ENCODE results near the gene KLC1.
"Not testable (repeated sequence)": the region's sequence is repeated elsewhere in the genome, so short reads cannot be mapped to it uniquely, and the experiment has no call there.

Gene KLC1

DNA sequence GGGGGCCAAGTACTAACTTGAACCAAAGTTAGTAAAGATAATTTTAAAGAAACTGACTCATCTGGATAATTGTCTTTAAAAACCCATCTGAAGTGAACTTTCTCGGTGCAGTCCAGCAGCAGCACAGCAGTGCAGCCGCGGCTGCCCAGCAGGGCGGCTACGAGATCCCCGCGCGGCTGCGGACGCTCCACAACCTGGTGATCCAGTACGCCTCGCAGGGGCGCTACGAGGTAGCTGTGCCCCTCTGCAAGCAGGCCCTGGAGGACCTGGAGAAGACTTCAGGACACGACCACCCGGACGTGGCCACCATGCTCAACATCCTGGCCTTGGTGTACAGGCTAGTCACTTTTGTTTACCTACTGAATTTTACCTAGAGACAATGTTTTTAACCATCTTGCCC lies 33.6 kb downstream of the KLC1 start:
- no peak for DNase-seq

DNA sequence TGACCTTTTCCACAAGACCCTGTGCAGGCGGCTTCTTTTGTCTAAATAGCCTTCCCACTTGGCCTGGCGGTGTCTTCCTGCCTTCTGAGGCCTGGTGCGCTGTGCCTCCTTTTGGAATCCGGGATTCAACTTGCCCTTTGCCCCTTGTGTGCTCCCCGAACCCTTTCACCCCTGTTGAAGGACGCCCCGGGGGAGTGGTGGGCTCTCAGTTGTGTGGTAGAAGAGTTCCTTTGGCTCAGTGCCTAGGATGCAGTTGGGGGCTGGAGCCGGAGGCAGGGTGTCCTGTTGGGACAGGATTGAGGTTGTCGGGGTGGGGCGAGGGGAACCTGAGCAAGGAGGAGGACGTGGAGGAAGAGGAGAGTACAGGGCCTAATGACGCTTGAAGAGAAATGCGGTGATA lies 34.5 kb downstream of the KLC1 start:
- no peak for DNase-seq

DNA sequence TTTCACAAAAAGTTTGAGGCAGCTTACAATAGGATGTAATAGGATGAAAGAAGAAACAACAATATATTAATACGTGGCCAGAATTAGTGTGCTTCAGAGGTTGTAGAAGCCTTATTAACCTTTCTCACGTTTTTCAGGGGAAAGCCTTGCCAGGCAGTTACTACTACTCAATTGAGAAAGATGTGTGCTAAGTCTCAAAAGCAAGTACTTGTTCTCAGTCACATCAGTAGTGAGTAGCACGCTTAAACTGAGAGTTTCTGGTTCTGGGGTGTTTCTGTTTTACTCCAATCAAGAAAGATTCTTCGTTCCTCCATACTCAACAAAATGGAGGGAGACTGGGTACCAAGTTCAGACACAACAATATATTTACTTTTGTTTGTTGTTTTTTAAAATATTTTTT lies 38.7 kb downstream of the KLC1 start:
- DNase-seq = no peak

DNA sequence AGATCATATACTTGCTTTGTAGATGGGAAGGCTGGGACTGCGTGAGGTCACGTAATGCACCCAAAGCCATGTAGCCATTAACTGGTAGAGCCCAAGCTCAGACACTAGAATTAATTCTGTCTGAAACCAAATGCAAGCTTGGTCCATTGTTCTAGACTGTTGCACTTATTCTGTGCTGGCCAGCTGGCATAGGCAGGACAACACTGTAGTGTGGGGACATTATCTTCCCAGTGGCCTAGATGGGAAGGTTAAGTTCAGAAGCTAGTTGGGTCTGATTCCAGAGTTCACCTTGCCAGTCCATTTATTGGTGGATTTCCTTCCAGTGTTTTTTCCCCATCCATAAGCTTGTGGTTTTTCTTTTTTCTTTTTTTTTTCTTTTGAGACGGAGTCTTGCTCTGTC lies 39.1 kb downstream of the KLC1 start:
- DNase-seq = no peak

DNA sequence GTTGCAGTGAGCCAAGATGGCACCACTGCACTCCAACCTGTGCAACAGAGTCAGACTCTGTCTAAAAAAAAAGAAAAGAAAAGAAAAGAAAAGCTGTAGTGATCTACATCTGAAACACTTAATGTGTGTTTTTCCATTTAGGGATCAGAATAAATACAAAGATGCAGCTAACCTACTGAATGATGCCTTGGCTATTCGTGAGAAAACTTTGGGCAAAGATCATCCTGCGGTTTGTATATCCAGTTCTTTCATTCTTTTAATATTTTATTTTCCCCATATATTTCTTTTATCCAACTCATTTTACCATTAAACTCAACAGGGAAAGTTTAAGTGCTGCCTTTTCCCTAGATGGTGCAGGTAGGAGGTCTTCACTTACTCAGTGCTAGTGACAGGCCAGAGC lies 40.4 kb downstream of the KLC1 start:
- no peak for DNase-seq

DNA sequence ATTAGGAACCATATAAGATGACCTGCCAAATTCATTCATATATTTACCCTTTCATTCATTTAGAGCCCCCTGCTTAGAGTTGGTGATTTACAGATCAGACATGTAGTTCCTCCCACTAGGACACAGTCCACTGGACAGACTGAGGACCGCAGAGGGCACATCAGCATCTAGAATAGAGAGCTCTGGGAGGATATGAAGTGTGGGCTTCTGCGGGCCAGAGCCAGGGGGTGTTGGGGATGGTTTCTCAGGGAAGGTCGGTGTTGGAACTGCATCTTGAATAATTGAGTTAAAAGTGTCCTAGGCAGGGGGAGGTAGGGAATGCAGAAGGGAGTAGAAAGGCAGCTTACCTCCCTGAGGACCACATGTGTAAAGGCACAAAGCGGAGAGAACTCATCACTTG lies 42.9 kb downstream of the KLC1 start:
- no peak for DNase-seq

DNA sequence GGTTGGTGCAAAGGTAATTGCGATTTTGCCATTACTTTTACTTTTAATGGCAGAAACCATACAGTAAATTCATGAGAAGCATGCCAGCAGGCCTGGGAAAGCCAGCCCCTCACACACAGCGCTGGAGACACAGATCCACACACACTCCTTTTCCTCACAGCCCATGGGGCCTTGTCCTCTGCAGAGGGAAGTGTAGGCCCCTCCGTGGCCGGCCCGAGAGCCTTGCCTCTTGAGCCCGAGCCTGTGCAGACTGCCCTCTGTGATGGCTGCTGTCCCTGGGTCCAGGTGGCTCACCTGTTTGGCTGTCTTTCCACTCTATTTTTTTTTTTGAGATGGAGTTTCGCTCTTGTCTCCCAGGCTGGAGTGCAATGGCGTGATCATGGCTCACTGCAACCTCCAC lies 46.9 kb downstream of the KLC1 start:
- DNase-seq = no peak

DNA sequence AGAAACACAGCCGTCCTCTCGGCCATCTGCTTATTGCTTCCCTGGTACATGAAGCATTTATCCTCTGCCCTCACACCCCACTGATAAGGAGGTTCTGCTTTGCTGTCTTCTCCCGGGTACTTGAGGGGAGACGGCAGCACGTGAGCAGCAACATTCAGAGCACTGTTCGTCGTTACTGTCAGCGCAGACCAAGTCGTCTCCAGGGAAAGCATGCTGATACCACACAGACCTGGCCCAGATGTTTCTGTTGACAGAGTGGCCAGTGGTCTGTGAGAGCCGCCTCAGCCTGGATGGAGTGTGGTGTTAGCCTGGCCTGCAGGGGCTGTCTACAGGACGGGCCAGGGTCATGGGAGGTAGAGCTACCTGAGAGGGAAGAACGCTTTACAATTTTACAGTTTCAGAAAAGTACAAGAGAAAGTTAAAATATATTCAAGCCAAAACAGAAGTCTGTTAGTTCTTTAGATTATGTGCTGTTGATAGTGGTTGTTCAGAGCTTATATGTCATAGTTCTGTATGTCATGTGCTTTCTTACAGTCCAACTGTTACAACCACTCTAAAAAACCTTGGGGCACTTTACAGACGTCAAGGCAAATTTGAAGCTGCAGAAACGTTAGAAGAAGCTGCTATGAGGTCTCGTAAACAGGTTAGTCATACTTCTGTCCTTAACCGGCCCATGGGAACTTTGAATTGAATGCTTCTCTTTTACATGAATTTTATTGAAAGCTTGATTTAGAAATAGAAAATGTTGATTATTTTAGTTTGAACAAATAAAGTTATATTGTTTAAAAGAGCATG lies 48.1 kb downstream of the KLC1 start:
- no peak for DNase-seq

DNA sequence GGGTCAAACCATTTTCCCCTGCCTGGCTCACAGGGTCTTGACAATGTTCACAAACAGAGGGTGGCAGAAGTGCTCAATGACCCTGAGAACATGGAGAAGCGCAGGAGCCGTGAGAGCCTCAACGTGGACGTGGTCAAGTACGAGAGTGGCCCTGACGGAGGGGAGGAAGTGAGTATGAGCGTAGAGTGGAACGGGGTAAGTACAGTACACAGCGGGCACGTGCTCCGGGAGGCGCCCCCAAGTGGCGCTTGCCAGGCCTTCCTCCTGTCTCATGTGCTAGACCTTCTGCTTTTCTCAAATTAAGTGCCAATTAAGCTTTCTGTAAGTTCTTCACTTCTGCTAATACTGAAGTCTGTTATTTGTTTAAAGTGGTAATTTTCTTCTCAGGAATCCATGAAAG lies 50.3 kb downstream of the KLC1 start:
- peak; percentile 39 for DNase-seq

DNA sequence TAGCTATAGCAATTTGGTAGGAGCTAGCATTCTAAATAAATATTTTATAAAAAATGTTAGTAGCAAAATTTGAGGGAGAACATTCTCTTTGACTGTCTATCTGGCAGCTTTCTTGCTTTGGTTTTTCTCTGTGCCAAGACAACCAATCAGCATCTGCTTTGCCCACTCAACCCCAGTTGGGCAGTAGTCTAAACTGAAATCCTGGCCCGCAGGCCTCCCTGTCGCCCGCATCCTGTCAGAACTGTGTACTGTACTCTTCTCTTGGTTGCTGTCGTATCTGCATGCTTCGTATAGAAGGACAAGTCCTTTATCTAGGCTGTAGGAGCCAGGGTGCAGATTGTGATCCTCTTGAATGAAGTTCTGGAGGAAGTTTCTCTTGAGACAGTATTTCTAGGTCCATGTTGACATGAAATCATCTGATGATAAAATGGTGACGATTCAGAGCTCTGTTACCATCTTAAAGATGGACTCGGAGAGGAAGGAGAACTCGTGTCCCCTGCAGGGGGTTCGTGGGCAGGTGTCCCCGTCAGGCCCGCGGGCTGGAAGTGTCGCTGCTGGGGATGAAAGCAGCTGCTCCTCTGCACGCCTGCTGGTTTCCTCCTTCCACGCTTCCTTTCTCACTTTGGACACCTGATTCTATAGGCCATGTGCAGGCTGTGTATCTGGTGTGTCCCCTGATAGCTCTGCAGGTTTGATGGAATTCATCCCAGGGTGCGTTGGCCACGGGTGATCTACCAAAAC lies 51.6 kb downstream of the KLC1 start:
- no peak for DNase-seq

DNA sequence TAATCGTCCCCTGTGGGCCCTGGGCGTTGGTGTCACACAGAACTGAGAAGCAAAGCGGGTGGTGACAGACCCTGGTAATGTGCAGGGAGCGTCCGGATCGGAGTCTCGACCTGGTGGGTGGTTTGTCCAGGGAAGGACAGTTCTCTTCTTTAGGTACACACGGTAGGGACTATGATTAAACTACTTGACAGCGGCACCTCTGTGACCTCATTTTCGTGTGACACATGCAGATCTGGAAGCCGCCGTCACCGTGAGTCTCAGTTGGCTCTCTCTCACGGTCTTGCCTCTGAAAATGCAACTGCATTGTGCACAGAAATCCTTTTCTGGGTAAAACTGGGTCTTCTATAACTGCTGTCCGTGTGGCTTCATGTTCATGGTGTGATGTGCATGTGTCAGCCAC lies 54.1 kb downstream of the KLC1 start:
- no peak for DNase-seq

DNA sequence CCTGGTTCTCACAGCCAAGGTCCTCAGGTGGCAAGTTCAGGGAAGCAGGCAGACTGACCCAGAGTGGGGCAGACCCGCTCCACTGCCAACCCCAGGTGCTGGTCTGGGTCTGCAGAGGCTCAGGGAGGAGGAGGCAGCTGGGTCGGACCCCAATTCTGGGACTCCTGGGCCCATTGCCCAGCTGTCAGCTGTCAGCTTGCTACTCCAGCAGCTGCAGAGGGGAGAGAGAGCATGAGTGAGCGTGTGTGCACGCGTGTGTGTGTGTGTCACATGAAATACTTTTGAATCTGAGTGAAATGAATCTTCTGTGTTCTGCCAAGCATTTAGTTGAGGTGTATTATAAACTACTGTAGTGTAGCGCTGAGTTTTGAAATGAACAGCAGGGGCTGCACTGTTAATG lies 55.5 kb downstream of the KLC1 start:
- DNase-seq = no peak

DNA sequence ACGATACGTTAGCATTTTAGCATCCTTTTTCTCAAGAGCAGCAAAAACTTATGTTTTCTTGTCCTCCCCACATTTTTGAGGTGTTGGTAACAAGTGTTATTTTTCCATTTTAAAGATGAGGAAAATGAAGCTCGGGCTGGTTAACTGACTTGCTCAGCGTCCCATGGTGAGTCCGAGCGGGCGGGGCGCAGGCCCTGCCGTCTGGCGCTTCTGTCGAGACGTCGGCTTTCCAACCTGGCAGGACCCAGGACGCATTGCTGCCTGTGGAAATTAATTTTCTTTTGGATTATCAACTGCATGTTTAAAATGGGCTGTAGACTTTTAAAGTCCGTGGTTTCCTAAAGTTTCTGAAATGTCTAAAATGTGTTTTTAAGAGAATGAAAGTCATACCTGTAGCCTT lies 55.9 kb downstream of the KLC1 start:
- no peak for DNase-seq

DNA sequence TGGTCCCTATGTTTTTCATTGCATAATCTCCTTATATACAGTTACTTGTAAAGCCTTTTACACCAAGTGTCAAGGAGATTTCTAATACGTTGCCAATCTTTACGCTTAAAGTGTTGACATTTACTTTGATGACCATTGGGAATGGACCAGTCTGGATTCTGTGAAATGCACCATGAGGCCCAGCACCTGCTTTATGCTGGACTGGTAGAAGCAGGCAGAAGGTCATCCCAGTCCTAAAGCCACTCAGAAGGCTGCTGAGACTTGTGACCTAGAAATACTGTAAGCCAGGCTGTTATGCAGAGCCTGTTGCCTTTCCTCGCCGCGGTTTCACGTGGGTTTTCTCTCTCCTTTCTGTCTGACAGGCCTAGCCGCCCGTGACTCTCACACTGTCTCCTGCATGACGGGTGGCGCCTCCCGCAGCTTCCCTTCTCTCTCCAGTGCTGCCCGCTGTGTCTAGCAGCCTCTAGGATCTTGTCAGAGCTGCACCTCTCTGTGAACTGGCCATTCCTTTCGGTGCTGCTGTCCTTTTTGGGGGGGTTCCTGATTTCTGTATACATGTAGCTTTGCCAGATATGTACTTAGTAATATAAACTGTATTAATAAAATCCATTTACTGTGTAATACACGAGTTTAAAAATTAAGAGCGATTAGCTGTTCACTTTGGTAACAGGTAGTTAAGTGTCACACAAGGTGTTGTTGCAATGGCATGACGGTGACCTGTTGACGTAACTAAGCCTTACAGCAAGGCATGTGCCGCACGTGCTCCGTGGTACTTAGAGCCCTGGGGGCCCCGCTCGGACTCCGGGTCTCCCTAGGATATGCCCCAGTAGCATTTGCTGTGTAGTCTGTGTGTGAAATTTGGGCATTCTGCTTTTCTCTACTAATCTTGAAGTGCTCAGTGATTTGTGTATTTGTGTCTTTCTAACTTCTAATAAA lies 56.5 kb downstream of the KLC1 start:
- DNase-seq = no peak

DNA sequence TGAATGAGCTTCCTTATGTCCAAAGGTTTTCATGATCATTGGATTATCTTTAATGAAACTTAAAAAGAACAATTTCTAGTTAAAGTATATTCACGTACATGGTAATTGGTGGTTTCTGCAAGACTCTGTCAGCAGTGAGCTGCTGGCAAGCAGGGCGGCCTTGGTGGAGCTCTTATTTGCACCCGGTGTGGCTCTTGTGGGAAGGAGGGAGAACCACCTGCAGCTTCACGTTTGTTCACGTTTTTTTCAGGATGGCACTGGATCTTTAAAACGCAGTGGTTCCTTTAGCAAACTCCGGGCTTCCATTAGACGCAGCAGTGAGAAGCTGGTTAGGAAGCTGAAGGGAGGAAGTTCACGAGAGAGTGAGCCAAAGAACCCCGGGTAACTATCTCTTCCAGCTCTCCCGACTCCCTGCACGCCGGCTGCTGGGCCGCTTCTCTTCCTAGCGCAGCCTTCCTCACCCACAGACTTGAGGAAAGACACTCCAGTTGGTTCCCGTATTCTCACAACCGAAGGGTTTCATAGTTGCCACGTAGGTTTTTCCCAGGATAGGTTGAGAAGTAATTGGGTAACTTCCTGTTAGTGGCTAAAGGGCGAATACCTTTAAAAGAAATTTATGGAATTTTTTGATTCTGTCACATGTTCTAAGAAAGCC lies 57.9 kb downstream of the KLC1 start:
- no peak for DNase-seq

DNA sequence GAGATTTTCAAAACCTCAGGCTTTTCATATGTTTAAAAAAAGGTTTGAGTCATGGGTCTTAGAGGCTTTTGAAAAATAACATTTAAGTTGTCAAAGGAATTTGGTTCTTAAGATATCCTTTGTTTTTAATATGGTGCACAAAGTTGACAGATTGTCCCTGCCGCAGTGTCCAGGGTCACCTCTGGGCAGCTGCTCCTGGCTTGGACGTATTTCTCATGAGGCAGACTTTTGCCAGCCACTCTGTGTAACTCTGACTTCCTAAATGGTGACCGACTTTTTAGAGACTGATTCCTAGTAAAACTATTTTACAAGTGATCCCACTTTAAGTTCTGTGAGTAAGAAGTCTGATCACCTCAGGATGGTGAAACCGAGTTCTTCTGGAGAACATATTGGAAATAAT lies 58.7 kb downstream of the KLC1 start:
- no peak for DNase-seq

DNA sequence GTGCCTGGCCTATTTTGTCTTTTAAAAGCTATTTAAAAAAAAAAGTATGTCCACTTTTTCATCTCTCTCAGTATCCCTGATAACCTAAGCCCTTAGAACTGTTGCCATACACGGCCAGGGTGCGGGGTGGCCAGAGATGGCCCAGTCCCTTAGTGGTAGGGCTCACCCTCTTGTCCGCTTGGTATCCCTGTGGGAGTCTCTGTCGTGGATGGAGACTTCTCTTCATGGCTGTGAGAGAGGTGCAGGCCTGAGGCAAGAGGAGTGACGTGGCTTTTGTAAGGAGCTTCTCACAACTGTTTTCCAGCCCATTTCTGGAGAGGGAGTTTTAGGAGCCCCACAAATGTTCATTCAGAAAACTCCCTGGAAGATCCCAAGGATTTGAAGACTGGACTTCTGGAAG lies 59.4 kb downstream of the KLC1 start:
- no peak for DNase-seq

DNA sequence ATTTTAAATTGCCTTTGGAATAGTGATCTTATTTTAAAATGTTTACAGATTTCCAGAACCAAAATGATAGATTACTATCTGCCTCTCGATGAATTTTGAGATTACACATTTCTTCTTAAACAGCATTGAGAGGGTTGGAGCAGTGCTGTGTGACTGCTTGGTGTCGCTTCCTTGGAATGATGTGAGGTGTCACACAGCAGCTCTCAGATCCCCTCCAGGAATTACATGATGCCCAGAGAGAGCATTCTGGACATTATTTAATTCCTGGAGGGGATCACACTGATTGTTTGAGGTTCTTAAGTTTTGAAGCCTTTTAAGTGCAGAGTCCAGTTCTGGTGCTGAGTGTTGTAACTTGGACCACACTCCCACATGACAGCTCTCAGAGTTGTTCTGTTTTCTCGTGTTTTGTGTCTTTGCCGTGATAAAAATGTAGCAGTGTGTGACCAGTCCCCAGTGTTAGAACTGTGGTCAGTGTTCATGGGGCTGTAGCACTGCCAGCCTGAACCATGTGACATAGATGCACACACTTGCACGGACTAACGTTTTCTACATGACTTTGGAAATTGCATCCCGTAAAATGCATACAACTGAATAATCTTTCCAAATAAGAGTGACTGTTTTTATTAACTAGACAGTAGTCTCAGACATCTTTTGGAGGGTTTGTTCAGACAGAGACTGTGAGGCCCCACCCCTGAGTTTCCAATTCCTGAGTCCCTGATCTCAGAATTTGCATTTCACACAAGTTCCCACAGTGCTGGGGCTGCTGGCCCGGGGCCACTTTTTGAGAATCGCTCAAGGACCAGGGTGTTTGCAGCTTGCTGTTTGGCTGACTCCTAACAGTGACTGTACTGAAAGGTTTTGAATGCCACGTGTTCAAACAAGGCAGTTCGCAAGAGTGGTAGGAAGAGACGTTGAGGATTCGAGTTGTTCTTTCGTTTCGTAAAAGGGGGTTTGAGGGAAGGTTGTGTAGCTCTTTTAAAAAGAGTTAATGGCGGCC lies 60.2 kb downstream of the KLC1 start:
- DNase-seq = no peak

DNA sequence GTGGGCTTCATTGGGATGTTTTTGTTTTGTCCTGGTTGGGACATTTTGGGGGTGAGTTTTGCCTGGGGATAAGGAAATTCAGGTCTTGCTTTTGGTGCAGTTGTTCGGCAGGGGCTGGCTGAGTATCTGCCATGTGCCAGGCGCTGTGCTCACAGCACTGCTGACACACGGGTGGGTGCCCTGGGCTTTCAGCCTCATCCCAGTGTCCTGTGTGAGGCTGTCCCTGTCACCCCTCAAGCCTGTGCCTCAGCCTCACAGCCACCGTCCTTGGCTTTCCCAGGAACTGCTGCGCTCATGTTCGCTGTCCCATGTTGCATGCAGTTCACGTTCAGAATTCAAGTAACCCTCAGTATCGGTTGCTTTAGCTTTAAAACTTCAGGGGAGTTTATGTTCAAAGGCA lies 61.3 kb downstream of the KLC1 start:
- DNase-seq = no peak

DNA sequence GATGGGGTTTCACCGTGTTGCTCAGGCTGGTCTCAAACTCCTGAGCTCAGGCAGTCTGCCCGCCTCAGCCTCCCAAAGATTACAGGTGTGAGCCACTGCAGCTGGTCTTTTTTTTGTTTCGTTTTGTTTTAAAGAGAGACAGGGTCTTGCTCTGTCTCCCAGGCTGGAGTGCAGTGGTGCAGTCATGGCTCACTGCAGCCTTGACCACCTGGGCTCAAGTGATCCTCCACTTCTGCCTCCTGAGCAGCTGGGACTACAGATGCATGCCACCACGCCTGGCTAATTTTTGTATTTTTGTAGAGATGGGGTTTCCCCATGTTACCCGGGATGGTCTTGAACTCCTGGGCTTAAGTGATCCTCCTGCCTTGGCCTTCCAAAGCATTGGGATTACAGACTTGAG lies 62.6 kb downstream of the KLC1 start:
- not testable (repeated sequence) for DNase-seq

DNA sequence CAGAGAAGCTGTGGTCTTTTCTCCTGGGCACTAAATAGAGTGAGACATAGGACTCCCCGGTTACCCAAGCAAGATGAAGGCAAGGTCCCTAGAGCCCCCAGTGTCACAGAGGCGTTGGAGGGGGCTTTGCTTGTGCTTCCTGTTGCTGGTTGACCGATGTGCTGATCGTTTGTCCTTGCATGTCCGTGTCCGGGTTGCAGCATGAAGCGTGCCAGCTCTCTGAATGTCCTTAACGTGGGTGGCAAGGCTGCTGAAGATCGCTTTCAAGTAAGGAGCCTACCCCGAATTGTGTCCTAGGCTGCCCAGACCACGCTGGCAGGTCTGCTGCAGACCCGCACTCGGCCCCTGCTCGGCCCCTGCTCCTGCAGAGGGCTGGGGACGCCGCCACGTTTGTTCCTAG lies 63.1 kb downstream of the KLC1 start:
- DNase-seq = no peak

DNA sequence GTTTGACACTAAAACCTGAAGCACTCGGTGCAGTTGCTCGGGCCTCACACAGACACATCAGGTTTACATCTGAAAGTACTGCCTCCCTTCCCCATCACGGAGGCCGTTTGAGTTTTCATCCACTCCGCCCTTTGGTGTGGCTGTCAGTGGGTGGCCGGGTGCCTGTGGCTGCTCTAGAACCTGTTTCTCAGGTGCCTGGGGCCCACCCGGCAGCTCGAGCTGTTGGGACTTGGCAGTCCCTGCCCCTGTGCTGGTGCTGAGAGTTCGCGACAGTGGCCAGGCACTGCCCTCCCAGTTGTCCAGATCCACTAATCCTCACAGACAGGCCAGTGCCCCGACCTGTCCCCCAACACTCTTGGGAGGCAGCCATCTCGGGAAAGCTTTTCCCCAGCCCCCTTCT lies 63.9 kb downstream of the KLC1 start:
- DNase-seq = no peak
